ENCODE results near the gene CMKLR1.

Gene CMKLR1

GRCh38 chr12:108282676-108283075 lies 56.4 kb downstream of the CMKLR1 start:
- Histone ChIP-seq H3K4me2 (ENCODE audit: low read length) (no peak overlapping the region), H3K9me3 (replicated peaks; ENCODE audit: low read length) (no peaks in the 10 kb centered on the region), H3K4me3 (ENCODE audit: low read length) (no peak overlapping the region), H3K36me3 (ENCODE audit: insufficient read depth, low read length) (no peaks in the 10 kb centered on the region), H3K27me3 (ENCODE audit: control insufficient read depth, insufficient read depth, low read length) (peaks cover 15% of the 10 kb centered on the region), H3K4me1 (ENCODE audit: control insufficient read depth, insufficient read depth, low read length) (no peaks in the 10 kb centered on the region), H3K9ac (ENCODE audit: low read depth, low read length) (no peak overlapping the region)

- Histone ChIP-seq H3K4me1 (ENCODE audit: control insufficient read depth, insufficient read depth, low read length) (no peaks in the 10 kb centered on the region), H3K4me3 (ENCODE audit: low read length) (no peak overlapping the region), H3K9ac (ENCODE audit: low read depth, low read length) (no peak overlapping the region), H3K4me2 (ENCODE audit: low read length) (no peak overlapping the region), H3K27me3 (ENCODE audit: control insufficient read depth, insufficient read depth, low read length) (peaks cover 15% of the 10 kb centered on the region), H3K36me3 (ENCODE audit: insufficient read depth, low read length) (no peaks in the 10 kb centered on the region), H3K9me3 (replicated peaks; ENCODE audit: low read length) (no peaks in the 10 kb centered on the region)
Measured at GRCh38 chr12:108282160-108282559, 57.0 kb downstream of the CMKLR1 start.

- H3K36me3 ChIP-seq (ENCODE audit: insufficient read depth, low read length): no peaks in the 10 kb centered on the region
- H3K9me3 ChIP-seq (replicated peaks; ENCODE audit: low read length): no peaks in the 10 kb centered on the region
- no peaks in the 10 kb centered on the region for H3K4me1 ChIP-seq (ENCODE audit: control insufficient read depth, insufficient read depth, low read length)
- no peak overlapping the region for H3K4me3 ChIP-seq (ENCODE audit: low read length)
- peaks cover 25% of the 10 kb centered on the region for H3K27me3 ChIP-seq (ENCODE audit: control insufficient read depth, insufficient read depth, low read length)
- H3K9ac ChIP-seq (ENCODE audit: low read depth, low read length): no peak overlapping the region
- no peak overlapping the region for H3K4me2 ChIP-seq (ENCODE audit: low read length)
Measured at GRCh38 chr12:108277613-108278012, 61.5 kb downstream of the CMKLR1 start.

DNA sequence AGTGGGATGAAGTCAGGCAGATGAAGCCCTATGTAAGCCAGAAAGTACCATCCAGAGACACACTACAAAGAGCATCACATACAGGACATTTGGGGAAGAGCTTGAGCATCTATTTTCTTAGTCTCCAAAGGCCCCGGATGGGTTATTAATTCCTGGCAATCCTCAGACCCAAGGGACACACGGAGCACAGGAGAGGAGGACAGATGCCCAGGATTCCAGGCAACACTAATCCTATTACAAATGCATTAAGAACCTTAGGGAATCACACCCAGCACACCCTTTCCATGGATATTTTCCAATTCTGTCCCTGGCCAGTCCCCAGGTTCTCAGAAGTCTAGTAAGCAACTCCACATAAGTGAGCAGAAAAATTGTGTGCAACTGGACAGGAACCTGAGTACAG lies 65.9 kb downstream of the CMKLR1 start:
- no peaks in the 10 kb centered on the region for H3K9me3 ChIP-seq (replicated peaks; ENCODE audit: low read length)
- no peak overlapping the region for H3K4me3 ChIP-seq (ENCODE audit: low read length)
- no peaks in the 10 kb centered on the region for H3K36me3 ChIP-seq (ENCODE audit: insufficient read depth, low read length)
- H3K4me1 ChIP-seq (ENCODE audit: control insufficient read depth, insufficient read depth, low read length): no peaks in the 10 kb centered on the region
- H3K27me3 ChIP-seq (ENCODE audit: control insufficient read depth, insufficient read depth, low read length): peaks cover 15% of the 10 kb centered on the region
- no peak overlapping the region for H3K4me2 ChIP-seq (ENCODE audit: low read length)
- no peak overlapping the region for H3K9ac ChIP-seq (ENCODE audit: low read depth, low read length)

DNA sequence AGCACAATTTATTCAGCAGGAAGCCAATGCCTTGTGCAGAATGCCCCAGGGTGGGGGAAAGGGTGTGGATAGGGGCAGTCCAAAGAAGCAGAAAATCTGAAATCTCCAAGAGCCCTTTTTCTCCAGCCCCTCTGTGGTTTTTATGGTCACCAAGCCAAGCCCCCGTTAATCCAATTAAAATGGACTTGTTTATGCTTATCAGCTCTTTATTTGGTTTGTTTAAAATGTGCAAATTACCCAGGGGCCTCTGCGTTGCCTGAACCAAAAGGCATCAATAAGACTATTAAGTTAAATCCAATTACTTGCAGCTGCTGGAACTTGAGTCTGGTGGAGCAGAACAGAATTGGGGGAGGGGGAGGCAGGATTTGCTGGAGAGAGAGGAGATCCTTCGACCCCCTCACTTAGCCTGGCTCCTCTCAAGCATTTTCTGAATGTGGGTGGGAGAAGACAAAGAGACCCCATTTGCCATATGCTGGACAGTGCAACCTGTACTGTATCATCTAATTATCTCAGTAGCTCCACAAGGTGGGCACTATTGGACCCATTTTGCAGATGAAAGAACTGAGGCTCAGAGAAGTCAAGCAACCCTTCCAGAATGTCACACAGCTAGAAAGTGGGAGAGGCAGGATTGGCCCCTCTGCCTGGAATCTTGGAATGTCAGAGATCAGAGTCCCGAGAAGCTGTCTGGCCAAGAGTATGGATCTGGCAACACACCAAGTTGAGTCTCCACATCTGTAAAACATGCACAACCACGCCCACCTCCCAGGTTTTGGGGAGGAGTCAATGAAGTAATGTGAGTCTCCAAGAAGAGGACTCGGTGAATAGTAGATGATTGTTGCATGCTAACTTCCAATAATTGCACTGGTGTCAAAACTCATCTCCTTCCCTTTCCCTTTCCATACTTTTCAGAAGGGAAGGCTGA lies 66.9 kb downstream of the CMKLR1 start:
- no peak overlapping the region for H3K4me3 ChIP-seq (ENCODE audit: low read length)
- H3K9me3 ChIP-seq (replicated peaks; ENCODE audit: low read length): no peaks in the 10 kb centered on the region
- no peaks in the 10 kb centered on the region for H3K4me1 ChIP-seq (ENCODE audit: control insufficient read depth, insufficient read depth, low read length)
- no peaks in the 10 kb centered on the region for H3K36me3 ChIP-seq (ENCODE audit: insufficient read depth, low read length)
- no peak overlapping the region for H3K4me2 ChIP-seq (ENCODE audit: low read length)
- peaks cover 15% of the 10 kb centered on the region for H3K27me3 ChIP-seq (ENCODE audit: control insufficient read depth, insufficient read depth, low read length)
- H3K9ac ChIP-seq (ENCODE audit: low read depth, low read length): no peak overlapping the region

DNA sequence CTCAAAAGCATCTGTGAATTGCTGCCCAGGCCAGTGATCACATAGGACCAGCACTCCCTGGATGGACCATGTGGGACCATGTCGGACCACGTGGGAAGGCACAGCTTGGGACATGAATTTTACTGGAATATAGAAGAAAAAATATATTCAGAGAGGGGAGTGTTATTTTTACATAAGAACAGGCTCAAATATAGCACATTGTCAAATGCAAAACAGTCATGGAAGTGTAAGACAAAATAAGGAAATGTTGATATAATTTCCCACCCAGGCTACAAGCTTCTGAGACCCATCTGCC lies 68.3 kb downstream of the CMKLR1 start:
- no peak overlapping the region for H3K4me3 ChIP-seq (ENCODE audit: low read length)
- no peak overlapping the region for H3K9ac ChIP-seq (ENCODE audit: low read depth, low read length)
- H3K36me3 ChIP-seq (ENCODE audit: insufficient read depth, low read length): no peaks in the 10 kb centered on the region
- no peaks in the 10 kb centered on the region for H3K9me3 ChIP-seq (replicated peaks; ENCODE audit: low read length)
- no peaks in the 10 kb centered on the region for H3K4me1 ChIP-seq (ENCODE audit: control insufficient read depth, insufficient read depth, low read length)
- H3K27me3 ChIP-seq (ENCODE audit: control insufficient read depth, insufficient read depth, low read length): peaks cover 15% of the 10 kb centered on the region
- no peak overlapping the region for H3K4me2 ChIP-seq (ENCODE audit: low read length)

GRCh38 chr12:108270035-108270848 lies 68.9 kb downstream of the CMKLR1 start:
- Histone ChIP-seq H3K27me3 (ENCODE audit: control insufficient read depth, insufficient read depth, low read length) (peaks cover 15% of the 10 kb centered on the region), H3K9me3 (replicated peaks; ENCODE audit: low read length) (no peaks in the 10 kb centered on the region), H3K4me1 (ENCODE audit: control insufficient read depth, insufficient read depth, low read length) (no peaks in the 10 kb centered on the region), H3K36me3 (ENCODE audit: insufficient read depth, low read length) (no peaks in the 10 kb centered on the region), H3K4me3 (ENCODE audit: low read length) (no peak overlapping the region), H3K4me2 (ENCODE audit: low read length) (no peak overlapping the region), H3K9ac (ENCODE audit: low read depth, low read length) (no peak overlapping the region)

GRCh38 chr12:108269224-108269623 lies 69.9 kb downstream of the CMKLR1 start:
- no peak overlapping the region for H3K9ac ChIP-seq (ENCODE audit: low read depth, low read length)
- H3K4me1 ChIP-seq (ENCODE audit: control insufficient read depth, insufficient read depth, low read length): no peaks in the 10 kb centered on the region
- H3K9me3 ChIP-seq (replicated peaks; ENCODE audit: low read length): no peaks in the 10 kb centered on the region
- H3K4me3 ChIP-seq (ENCODE audit: low read length): no peak overlapping the region
- H3K4me2 ChIP-seq (ENCODE audit: low read length): no peak overlapping the region
- no peaks in the 10 kb centered on the region for H3K36me3 ChIP-seq (ENCODE audit: insufficient read depth, low read length)
- peaks cover 13% of the 10 kb centered on the region for H3K27me3 ChIP-seq (ENCODE audit: control insufficient read depth, insufficient read depth, low read length)

DNA sequence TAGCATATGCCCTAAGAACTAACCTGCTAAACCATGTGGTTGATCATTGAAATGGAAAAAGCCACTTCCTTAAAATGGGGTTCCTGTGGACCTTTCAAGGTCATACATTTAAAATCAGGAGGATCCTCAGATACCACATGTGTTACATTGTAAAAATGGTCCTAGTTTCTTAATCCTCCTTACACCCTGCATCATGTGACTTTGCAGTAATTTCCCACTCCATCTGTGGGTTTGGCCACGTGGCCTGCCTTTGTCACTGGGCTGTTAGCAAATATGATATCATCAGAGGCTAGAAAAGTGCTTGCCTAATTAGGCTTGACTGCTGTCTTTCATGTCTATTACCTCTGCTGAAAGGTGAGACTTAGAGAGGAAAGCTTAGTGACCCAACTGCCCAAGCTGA lies 70.7 kb downstream of the CMKLR1 start:
- H3K4me2 ChIP-seq (ENCODE audit: low read length): no peak overlapping the region
- no peaks in the 10 kb centered on the region for H3K4me1 ChIP-seq (ENCODE audit: control insufficient read depth, insufficient read depth, low read length)
- no peak overlapping the region for H3K4me3 ChIP-seq (ENCODE audit: low read length)
- peaks cover 10% of the 10 kb centered on the region for H3K27me3 ChIP-seq (ENCODE audit: control insufficient read depth, insufficient read depth, low read length)
- H3K9me3 ChIP-seq (replicated peaks; ENCODE audit: low read length): no peaks in the 10 kb centered on the region
- H3K36me3 ChIP-seq (ENCODE audit: insufficient read depth, low read length): no peaks in the 10 kb centered on the region
- H3K9ac ChIP-seq (ENCODE audit: low read depth, low read length): no peak overlapping the region

- Histone ChIP-seq H3K9ac (ENCODE audit: low read depth, low read length) (no peak overlapping the region), H3K4me2 (ENCODE audit: low read length) (no peak overlapping the region), H3K36me3 (ENCODE audit: insufficient read depth, low read length) (no peaks in the 10 kb centered on the region), H3K4me3 (ENCODE audit: low read length) (no peak overlapping the region), H3K4me1 (ENCODE audit: control insufficient read depth, insufficient read depth, low read length) (no peaks in the 10 kb centered on the region), H3K9me3 (replicated peaks; ENCODE audit: low read length) (no peaks in the 10 kb centered on the region), H3K27me3 (ENCODE audit: control insufficient read depth, insufficient read depth, low read length) (peaks cover 10% of the 10 kb centered on the region)
Measured at GRCh38 chr12:108267450-108267849, 71.7 kb downstream of the CMKLR1 start.

- no peak overlapping the region for H3K4me3 ChIP-seq (ENCODE audit: low read length)
- no peak overlapping the region for H3K4me2 ChIP-seq (ENCODE audit: low read length)
- H3K36me3 ChIP-seq (ENCODE audit: insufficient read depth, low read length): no peaks in the 10 kb centered on the region
- peaks cover 6% of the 10 kb centered on the region for H3K27me3 ChIP-seq (ENCODE audit: control insufficient read depth, insufficient read depth, low read length)
- no peaks in the 10 kb centered on the region for H3K4me1 ChIP-seq (ENCODE audit: control insufficient read depth, insufficient read depth, low read length)
- H3K9me3 ChIP-seq (replicated peaks; ENCODE audit: low read length): no peaks in the 10 kb centered on the region
- no peak overlapping the region for H3K9ac ChIP-seq (ENCODE audit: low read depth, low read length)
Measured at GRCh38 chr12:108266131-108266530, 73.0 kb downstream of the CMKLR1 start.
